ENCODE data around the gene KRT39.
"Not testable (repeated sequence)": the region's sequence is repeated elsewhere in the genome, so short reads cannot be mapped to it uniquely, and the experiment has no call there.

Gene KRT39

GRCh38 chr17:41009301-41009760 lies 42.6 kb upstream of the KRT39 start:
- no peak for DNase-seq (ENCODE audit: low read depth)
- H3K4me3 ChIP-seq (ENCODE audit: low read depth, low read length): no peak overlapping the region
- TF ChIP-seq, protein P1, sequence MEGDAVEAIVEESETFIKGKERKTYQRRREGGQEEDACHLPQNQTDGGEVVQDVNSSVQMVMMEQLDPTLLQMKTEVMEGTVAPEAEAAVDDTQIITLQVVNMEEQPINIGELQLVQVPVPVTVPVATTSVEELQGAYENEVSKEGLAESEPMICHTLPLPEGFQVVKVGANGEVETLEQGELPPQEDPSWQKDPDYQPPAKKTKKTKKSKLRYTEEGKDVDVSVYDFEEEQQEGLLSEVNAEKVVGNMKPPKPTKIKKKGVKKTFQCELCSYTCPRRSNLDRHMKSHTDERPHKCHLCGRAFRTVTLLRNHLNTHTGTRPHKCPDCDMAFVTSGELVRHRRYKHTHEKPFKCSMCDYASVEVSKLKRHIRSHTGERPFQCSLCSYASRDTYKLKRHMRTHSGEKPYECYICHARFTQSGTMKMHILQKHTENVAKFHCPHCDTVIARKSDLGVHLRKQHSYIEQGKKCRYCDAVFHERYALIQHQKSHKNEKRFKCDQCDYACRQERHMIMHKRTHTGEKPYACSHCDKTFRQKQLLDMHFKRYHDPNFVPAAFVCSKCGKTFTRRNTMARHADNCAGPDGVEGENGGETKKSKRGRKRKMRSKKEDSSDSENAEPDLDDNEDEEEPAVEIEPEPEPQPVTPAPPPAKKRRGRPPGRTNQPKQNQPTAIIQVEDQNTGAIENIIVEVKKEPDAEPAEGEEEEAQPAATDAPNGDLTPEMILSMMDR (IDR thresholded peaks at IDR 0.05; ENCODE audit: insufficient read depth, low read depth, low read length, missing control alignments): no peak

DNA sequence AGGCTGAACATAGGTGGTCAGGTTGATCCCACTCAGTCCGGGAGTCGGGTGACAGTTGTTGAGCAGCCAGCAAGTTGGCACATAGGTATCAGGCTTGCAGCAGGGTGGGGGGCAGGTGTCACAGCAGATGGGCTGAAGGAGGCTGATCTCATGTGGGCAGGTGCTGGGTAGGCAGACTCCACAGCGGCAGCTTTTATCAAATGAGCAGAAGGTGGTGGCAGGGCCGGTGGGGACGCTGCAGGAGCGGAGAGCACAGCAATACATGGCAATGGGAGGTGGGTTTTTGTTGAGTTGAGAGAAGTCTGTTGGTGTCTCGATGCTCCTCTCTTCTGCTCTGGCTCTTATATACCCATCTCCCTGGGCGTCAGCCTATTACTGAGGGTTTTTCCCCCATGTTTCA lies 42.1 kb upstream of the KRT39 start, which contains the start of gene KRTAP3-1:
TSS of gene KRTAP3-1 (minus strand) at position 318 of the 400 bp plus-strand sequence. CDS start at position 264, 54 bp downstream.
- DNase-seq (ENCODE audit: low read depth): no peak
- TF ChIP-seq, protein P1 (IDR thresholded peaks at IDR 0.05; ENCODE audit: insufficient read depth, low read depth, low read length, missing control alignments): no peak

GRCh38 chr17:41004397-41004796 lies 37.6 kb upstream of the KRT39 start:
- no peak for DNase-seq (ENCODE audit: low read depth)
- TF ChIP-seq, protein P1 (IDR thresholded peaks at IDR 0.05; ENCODE audit: insufficient read depth, low read depth, low read length, missing control alignments): no peak
- no peak overlapping the region for H3K4me3 ChIP-seq (ENCODE audit: low read depth, low read length)

More for the DNA sequence above, 42.1 kb upstream of the KRT39 start, which contains the start of gene KRTAP3-1:
- no peak within 1 kb of the TSS for H3K4me3 ChIP-seq (ENCODE audit: low read depth, low read length)

- no peak for DNase-seq (ENCODE audit: low read depth)
- TF ChIP-seq, protein P1 (IDR thresholded peaks at IDR 0.05; ENCODE audit: insufficient read depth, low read depth, low read length, missing control alignments): no peak
- H3K4me3 ChIP-seq (ENCODE audit: low read depth, low read length): no peak overlapping the region
These were observed 37.2 kb upstream of the KRT39 start for GRCh38 chr17:41003926-41004325.

GRCh38 chr17:41002814-41003213 lies 36.1 kb upstream of the KRT39 start:
- no peak overlapping the region for H3K4me3 ChIP-seq (ENCODE audit: low read depth, low read length)
- TF ChIP-seq, protein P1 (IDR thresholded peaks at IDR 0.05; ENCODE audit: insufficient read depth, low read depth, low read length, missing control alignments): no peak
- DNase-seq (ENCODE audit: low read depth): no peak

GRCh38 chr17:41001795-41002194 lies 35.0 kb upstream of the KRT39 start:
- no peak for DNase-seq (ENCODE audit: low read depth)
- TF ChIP-seq, protein P1 (IDR thresholded peaks at IDR 0.05; ENCODE audit: insufficient read depth, low read depth, low read length, missing control alignments): no peak
- H3K4me3 ChIP-seq (ENCODE audit: low read depth, low read length): no peak overlapping the region

DNA sequence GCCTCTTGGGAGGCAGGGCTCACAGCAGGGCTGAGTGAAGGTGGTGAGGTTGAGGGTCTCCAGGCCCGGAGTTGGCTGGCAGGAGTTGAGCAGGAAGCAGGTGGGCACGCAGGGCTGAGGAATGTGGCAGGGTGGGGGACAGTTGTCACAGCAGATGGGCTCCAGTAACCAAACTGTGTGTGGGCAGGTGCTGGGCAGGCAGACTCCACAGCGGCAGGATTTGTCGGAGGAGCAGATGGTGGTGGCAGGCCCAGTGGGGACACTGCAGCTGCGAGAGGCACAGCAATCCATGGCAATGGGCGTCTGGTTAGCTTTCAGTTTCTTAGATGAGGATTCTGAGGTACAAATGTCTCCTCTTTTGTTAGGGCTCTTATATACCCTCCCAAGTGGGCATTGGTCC lies 32.8 kb upstream of the KRT39 start, which contains the start of gene KRTAP3-2:
TSS of gene KRTAP3-2 (minus strand) at position 344 of the 400 bp plus-strand sequence. CDS start at position 291, 53 bp downstream.
- not testable (repeated sequence) for H3K4me3 ChIP-seq (ENCODE audit: low read depth, low read length); DNase-seq (ENCODE audit: low read depth)

Data from GM12865 (cell line).